Suprapubic skin (tissue), 4 donors: ENCODE measurements around the gene SDR42E1.

Experiments
- CTCF ChIP-seq, 2 donors: fragments of 200-600 bp in 1 of 2; fragments of 450-650 bp in 1 of 2; sonication (generic) in 1 of 2; IDR thresholded peaks; one replicate each; pipeline ENCODE4 v1.5.1; 2016 to 2019; ENCODE audit warnings: antibody characterized with exemption in 2 of 2, mild to moderate bottlenecking in 1 of 2, moderate library complexity in 1 of 2
- EP300 ChIP-seq: sonication (generic); formaldehyde crosslinking; IDR thresholded peaks from one replicate; pipeline ENCODE4 v1.6.1; 2017; ENCODE audit warnings: antibody characterized with exemption
- POLR2A ChIP-seq, 2 donors: fragments of 450-650 bp; IDR thresholded peaks; one replicate each; pipeline ENCODE4 v1.6.1; 2017; ENCODE audit warnings: antibody characterized with exemption in 2 of 2, mild to moderate bottlenecking in 2 of 2, moderate library complexity in 2 of 2
- POLR2AphosphoS5 ChIP-seq, 3 donors: sonication (generic); formaldehyde crosslinking; IDR thresholded peaks; one replicate each; pipeline ENCODE4 v1.6.1; 2017; ENCODE audit warnings: antibody characterized with exemption in 3 of 3

GRCh38 chr16:82020051-82020450 is 8.8 kb upstream of the SDR42E1 start:
- TF ChIP-seq CTCF (IDR thresholded peaks at IDR 0.05) = no peak
- TF ChIP-seq POLR2A (IDR thresholded peaks at IDR 0.05) = no peak
- TF ChIP-seq POLR2AphosphoS5 (IDR thresholded peaks at IDR 0.05) = no peak
- TF ChIP-seq EP300 = no peak
